ENCODE results near the gene EXPH5. TPM values are rescaled to one million over a fixed set of nuclear protein-coding genes. Genes with fewer than 3 reads are reported as not detected.

Gene EXPH5
- total and polyA plus RNA-seq, 2 donors (not counting 3 experiments of a cell fraction or from before 2014, with no cell fraction given), result 0.03 to 0.09 TPM

DNA sequence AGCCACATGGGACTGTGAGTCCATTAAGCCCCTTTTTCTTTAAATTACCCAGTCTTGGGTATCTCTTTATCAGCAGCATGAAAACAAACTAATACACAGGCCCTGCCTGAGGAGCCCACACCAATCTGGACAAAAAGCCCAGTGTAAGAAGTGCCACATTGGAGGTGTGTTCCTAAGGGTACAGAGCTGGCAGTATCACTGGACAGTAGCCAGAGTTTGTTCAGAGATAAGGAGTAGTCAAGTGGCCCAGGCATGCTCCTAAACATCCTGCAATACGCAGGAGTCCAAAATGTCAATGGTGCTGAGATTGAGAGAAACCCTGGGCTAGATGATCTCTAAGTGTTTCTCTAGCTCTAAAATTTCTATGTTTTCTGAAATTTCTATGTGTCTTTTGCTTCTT is 68.4 kb downstream of the EXPH5 start:
- H3K4me3 ChIP-seq (replicated peaks in 1 of 3; ENCODE audit: insufficient read depth in 1 of 3, low read depth in 1 of 3, low read length in 3 of 3), result no peak overlapping the region
- H2AFZ ChIP-seq (ENCODE audit: low read depth, low read length), result no peak overlapping the region
- no peaks in the 10 kb centered on the region for H3K9me3 ChIP-seq (replicated peaks; ENCODE audit: control insufficient read depth, insufficient read depth, low read length)
- dilution Hi-C loops (cut with MboI; ENCODE audit: extremely low pct_ligation_motif_present, low sequenced_read_pairs), result no loop called here
- intact Hi-C loops (cut with micrococcal nuclease), result no loop called here
- CTCF ChIA-PET, result no interaction called here
- no peaks in the 10 kb centered on the region for H3K9me1 ChIP-seq (replicated peaks; ENCODE audit: control insufficient read depth, extremely low read depth, insufficient read depth, low read length)
- no peak overlapping the region for H3K9ac ChIP-seq (replicated peaks; ENCODE audit: extremely low read depth, insufficient read depth, low read length)
- POLR2A ChIA-PET, result no interaction called here
- no peaks in the 10 kb centered on the region for H3K4me1 ChIP-seq (ENCODE audit: control insufficient read depth, extremely low read depth, insufficient read depth, low read length)
- no peaks in the 10 kb centered on the region for H3K36me3 ChIP-seq (ENCODE audit: control insufficient read depth in 2 of 2, extremely low read depth in 1 of 2, insufficient read depth in 2 of 2, low read length in 2 of 2)
- H3K27ac ChIP-seq (ENCODE audit: insufficient read depth, low read depth, low read length), result no peak overlapping the region
- H3K27me3 ChIP-seq (ENCODE audit: control insufficient read depth in 2 of 2, insufficient read depth in 2 of 2, low read length in 2 of 2), result no peaks in the 10 kb centered on the region
- TF ChIP-seq, protein P1, sequence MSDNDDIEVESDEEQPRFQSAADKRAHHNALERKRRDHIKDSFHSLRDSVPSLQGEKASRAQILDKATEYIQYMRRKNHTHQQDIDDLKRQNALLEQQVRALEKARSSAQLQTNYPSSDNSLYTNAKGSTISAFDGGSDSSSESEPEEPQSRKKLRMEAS (IDR thresholded peaks at IDR 0.05; ENCODE audit: insufficient read depth, insufficient read length), result no peak
- TF ChIP-seq MYC (IDR thresholded peaks at IDR 0.05; ENCODE audit: low read depth, low read length) (no peak), JUN (IDR thresholded peaks at IDR 0.05; ENCODE audit: borderline replicate concordance, insufficient read depth, insufficient read length, low read depth) (no peak), EZH2 (IDR thresholded peaks at IDR 0.05; ENCODE audit: borderline replicate concordance, low read depth, low read length, severe bottlenecking) (no peak), FOS (IDR thresholded peaks at IDR 0.05; ENCODE audit: borderline replicate concordance, insufficient read depth, low read length) (no peak), POLR2AphosphoS5 (IDR thresholded peaks at IDR 0.05; ENCODE audit: insufficient read depth, low read depth, low read length) (no peak), POLR2A (IDR thresholded peaks at IDR 0.05; ENCODE audit: low read depth, low read length) (no peak), GATA2 (IDR thresholded peaks at IDR 0.05; ENCODE audit: insufficient read depth, insufficient read length, low read depth, low read length) (no peak)
- TF ChIP-seq, protein P2, sequence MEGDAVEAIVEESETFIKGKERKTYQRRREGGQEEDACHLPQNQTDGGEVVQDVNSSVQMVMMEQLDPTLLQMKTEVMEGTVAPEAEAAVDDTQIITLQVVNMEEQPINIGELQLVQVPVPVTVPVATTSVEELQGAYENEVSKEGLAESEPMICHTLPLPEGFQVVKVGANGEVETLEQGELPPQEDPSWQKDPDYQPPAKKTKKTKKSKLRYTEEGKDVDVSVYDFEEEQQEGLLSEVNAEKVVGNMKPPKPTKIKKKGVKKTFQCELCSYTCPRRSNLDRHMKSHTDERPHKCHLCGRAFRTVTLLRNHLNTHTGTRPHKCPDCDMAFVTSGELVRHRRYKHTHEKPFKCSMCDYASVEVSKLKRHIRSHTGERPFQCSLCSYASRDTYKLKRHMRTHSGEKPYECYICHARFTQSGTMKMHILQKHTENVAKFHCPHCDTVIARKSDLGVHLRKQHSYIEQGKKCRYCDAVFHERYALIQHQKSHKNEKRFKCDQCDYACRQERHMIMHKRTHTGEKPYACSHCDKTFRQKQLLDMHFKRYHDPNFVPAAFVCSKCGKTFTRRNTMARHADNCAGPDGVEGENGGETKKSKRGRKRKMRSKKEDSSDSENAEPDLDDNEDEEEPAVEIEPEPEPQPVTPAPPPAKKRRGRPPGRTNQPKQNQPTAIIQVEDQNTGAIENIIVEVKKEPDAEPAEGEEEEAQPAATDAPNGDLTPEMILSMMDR (IDR thresholded peaks at IDR 0.05; ENCODE audit: extremely low read depth in 1 of 2, insufficient read depth in 1 of 2, low read depth in 1 of 2, low read length in 2 of 2), result no peak
- H3K79me2 ChIP-seq (ENCODE audit: control insufficient read depth, insufficient read depth, low read length), result no peaks in the 10 kb centered on the region
- DNase-seq (ENCODE audit: low read depth, low spot score), result no peak
- BruUV-seq (replicated peaks), result no TSS peak
- H4K20me1 ChIP-seq (replicated peaks; ENCODE audit: control insufficient read depth, extremely low read depth, insufficient read depth, low read length), result no peaks in the 10 kb centered on the region
- no peak overlapping the region for H3K4me2 ChIP-seq (ENCODE audit: insufficient read depth, low read length)
- FAIRE-seq, result no peak
